HG02973 (cell line): ENCODE results near the gene UBE2E1.

Source experiments
- ATAC-seq: cut with Tn5 transposase; IDR thresholded peaks from one replicate; pipeline ENCODE4 v1.9.1; 2021; ENCODE audit warnings: moderate library complexity; ENCODE audit not compliant: unreplicated experiment

UBE2E1 gene

DNA sequence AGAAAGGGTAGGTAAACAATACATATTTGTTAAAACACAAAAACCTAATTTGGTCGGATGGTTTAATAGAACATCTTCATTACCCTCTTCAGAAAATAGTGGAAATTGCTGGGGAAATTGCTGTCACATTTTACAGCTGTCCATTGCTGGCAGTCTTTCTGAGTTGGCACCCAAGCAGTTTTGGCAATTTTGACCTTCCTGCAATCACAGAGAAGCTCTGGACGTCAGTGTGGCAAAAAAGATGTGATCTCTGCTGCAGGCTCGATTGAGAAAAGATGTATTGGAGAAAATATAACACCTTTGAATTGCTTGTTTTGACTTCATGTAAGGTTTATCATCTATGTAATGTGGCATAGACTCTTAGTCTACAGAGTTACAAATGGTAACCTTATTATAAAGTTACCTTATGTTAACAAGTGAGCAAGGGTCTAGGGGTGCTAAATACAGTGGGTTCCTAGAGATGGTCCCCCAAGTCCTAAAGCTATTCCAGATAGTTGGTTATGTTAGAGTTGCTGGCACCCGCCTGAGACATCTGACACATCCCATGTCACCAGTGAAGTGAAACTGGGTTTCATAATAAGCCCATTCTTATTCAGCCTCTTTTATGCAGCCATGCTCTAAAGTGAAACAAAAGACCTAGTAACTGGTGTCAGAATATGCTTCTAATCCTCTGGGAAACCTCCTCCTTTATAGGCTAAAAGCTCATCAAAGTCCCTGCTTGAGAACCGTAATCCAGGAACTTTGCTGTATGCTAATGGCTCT, 14.0 kb downstream of the UBE2E1 start:
- peak; percentile 60 for ATAC-seq

DNA sequence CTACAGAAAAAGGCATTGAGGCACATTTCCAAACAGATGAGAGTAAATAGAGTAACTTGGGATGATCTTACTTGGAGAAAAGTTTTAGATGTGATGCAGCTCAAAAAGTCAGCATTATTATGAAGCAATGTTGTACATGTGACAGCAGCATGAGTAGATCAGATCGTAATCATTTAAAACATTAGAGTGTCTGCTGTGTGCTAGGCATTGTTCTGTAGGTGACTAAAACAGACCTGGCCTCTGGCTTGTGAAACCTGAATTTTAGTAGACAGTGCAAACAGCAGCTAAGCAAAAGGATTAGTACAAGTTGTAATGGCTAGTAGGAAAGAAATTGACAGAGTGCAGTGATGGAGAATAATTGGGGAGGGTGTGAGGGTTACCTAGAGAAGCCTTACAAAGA, 15.1 kb downstream of the UBE2E1 start:
- ATAC-seq = no peak

DNA sequence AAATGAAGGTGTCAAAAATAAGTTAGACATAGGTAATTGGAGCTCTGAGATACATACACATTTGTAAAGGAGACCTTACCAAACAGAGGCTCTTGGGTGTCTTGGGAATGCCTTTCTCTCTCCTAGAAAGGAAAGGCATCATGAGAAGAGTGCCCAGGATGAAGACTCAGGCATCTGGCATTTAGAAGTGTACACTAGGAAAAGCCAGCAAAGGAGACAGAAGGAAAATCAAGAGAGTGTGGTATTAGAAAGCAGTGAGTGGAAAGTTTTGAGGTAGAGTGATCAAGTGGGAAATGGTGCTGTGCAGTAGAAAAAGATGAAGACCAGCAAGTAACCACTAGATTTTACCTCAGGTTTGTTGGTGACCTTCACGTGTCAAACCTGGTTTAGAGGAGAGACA, 16.1 kb downstream of the UBE2E1 start:
- no peak for ATAC-seq

DNA sequence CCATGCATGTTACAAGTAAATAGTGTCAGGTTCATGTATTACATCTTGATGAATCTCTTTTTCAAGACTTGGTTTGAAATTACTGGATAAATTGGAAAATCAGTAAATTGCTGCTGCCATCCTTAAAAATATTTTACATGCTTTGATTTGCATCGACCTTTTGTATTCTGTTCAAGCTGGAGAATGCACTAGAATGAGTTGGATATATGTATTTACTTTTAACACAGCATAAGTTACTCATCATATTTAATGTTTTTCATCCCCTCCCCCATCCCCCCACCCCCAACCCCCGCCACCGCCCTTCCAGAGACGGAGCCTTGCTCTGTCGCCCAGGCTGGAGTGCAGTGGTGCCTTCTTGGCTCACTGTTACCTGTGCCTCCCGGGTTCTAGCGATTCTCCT, 16.8 kb downstream of the UBE2E1 start:
- ATAC-seq = no peak

DNA sequence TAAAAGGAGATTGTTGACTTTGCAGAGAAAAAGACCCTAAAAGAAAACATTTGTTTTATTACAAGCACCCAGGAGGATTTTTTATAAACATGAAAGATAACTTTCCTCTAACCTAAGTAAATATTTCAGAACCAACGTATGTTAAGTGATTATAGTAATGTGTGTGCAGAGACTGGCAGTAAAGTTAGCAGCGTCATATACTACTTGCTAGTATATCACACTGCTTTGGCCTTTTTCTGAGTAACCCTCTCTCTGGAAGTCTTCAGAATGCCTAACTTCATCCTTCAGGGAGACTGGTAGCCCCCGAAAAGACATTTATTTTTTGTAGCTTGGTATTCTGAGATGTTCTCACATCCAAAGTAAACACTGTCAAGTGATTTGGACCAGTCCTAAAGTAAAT, 17.9 kb downstream of the UBE2E1 start:
- ATAC-seq = no peak

DNA sequence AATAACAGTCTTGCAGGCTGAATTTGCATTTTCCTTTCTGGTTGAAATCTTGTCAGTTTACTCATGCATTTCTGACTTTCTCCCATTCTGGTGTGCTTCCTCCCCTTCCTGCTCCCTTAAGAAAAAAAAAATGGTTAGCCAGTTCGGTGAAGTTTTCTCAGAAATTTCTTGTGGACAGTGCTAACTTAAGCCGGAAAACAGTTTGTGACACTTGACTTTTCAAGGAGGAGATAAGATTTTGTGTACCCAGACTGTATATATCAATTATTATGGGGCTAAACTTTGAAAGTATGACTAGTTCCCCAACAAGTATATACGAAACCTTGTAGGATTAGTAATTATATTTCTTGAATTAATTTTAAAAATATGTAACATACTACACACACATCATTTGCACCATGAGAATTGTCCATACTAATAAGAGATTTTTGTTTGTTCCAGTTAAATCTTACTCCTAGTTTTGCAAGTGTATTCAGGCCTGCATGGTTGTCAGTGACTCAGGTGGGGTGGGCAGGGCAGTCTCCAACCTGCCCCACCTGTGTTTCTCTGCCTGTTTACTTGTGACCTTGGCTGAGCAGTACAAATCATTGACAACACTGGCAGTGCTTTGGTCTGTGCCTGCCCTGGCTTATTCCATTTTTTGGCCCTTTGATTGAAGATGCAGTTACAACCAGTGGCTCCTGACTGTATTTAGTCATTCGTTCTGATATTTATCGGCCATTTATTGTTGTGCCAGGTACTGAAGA, 19.1 kb downstream of the UBE2E1 start:
- no peak for ATAC-seq

DNA sequence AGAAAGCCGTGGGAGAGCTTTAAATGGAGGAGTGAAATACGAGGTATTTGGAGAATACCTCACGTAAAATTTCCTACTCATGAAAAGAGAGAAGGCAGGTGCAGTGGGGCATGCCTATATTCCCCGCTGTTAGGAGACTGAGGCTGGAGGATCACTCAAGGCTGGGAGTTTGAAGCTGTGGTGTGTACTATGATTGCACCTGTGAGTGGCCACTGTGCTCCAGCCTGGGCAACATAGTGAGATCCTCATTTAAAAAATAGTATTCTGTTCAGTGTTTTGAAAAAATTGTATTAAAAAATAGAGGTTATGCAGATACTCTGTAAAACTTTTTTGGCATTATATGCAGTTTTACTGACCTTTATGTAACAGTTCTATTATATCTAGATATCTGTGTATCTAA, 20.0 kb downstream of the UBE2E1 start:
- no peak for ATAC-seq

DNA sequence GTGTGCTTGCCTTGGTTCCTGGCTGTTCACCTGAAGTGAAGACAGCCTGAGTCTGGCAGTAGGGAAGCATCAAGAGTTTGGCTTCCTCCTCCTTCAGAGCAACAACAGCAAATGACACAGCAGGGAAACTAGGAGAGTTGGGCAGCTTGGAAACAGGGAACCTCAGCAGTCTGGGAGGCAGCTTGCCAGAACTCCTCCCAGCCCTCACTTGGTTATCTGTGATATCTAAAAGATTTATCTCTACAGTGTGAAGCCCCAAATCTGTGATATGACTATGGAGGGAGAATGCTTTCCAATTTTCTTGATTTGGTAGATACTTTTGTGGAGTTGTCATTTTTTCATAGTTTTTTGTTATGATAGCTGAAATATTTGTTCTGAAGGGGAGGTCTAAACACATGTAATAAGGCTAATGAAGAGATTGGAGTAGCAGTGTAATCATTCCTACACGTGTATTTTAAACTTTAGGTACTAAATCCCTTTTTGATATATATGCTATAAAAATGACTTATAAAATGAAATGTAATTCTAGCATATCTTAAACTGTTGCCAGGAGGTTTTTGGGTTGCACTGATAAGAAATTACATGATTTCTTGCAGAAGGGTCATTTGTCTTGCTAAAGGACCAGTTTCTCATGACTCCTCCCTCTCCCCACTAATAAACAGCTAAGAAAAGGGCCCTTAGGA, 20.8 kb downstream of the UBE2E1 start:
- ATAC-seq = no peak

DNA sequence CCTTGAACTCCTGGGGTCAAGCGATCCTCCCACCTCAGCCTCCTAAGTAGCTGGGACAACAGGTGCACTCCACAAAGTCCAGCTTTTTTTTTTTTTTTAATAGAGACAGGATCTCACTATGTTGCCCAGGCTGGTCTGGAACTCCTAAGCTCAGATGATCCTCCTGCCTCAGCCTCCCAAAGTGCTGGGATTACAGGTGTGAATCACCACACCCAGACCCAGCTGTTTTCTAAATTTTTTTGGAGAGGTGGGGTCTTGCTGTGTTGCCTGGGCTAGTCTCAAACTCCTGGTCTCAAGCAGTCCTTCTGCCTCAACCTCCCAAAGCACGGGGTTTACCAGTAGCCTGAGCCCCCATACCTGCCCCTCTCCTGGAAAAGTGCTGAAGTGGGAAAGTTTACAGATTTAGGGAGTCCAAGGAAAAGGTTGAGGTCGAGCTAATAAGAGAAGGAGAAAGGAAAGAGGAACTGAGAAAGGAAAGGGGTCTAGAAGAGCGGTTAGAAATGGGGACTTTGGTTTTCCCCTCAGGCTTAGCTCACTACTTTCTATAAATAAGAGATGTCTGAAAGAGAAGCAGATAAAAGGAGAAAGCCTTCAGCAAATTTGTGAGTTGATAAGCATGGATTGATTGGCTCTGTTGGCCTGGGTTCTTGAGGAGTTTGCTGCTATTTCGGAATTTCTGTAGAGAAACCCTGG, 23.6 kb downstream of the UBE2E1 start:
- peak; percentile 60 for ATAC-seq

DNA sequence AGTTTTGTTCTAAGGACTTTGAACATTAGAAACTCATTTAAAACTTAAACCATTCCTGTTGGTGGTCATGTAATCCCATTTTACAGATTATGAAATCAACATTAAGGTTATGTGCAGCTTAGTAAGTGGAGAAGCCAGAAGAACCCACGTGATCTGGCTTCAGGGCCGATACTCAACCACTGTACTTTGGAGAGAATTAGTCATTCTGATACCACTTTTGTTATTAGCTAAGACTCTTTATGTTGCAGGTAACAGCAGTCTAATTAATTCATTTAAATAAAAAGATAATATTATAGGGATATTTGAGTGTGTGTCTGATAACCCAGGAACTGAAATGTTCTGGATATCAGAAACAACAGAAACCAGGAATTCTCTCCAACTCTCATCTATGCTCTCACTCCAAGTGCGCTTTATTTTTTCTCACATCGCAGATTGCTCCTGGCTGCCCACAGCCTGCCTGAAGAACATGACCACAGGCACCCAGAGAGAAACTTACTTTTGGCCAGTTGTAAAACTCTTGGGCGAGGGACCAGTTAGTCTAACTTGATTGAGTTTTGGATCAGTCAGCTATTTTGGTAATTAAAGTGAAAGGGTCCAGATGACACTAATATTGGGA, 25.2 kb downstream of the UBE2E1 start:
- peak; percentile 82 for ATAC-seq

DNA sequence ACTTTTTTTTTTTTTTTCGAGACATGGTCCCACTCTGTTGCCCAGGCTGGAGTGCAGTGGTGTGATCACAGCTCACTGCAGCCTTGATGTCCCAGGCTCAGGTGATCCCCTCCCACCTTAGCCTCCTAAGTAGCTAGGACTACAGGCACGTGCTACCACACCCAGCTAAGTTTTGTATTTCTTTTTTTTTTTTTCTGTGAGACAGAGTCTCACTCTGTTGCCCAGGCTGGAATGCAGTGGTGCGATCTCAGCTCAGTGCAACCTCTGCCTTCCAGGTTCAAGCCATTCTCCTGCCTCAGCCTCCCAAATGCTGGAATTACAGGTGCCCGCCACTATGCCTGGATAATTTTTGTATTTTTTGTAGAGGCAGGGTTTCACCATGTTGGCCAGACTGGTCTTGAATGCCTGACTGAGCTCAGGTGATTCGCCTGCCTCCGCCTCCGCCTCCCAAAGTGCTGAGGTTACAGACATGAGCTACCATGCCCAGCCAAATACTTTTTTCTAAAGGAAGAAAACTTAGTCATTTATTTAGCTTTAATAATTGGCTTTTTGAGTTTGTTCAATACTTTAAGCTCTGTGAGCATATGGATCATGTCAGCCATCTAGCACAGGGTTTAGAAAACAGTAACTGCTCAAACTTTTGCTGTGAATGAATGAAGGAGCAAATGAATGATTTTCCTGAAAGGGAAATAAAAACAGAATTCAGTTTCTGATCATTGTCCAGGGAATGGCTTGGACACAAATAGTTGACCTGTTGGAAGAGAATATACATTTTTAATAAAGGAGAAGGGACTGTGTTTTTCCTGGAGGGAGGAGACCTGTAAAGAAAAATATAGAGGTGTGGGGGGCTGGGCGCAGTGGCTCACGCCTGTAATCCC, 26.0 kb downstream of the UBE2E1 start:
- peak; percentile 3 for ATAC-seq

DNA sequence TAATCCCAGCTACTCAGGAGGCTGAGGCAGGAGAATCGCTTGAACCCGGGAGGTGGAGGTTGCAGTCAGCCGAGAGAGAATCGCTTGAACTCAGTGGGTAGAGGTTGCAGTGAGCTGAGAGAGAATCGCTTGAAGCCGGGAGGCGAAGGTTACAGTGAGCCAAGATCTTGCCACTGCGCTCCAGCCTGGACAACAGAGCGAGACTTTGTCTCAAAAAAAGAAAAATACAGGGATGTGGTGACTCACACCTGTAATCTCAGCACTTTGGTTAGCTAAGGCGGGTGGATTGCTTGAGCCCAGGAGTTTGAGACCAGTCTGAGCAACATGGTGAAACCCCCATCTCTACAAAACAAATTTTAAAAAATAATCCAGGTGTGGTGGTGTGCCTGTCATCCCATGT, 26.8 kb downstream of the UBE2E1 start:
- no peak for ATAC-seq

DNA sequence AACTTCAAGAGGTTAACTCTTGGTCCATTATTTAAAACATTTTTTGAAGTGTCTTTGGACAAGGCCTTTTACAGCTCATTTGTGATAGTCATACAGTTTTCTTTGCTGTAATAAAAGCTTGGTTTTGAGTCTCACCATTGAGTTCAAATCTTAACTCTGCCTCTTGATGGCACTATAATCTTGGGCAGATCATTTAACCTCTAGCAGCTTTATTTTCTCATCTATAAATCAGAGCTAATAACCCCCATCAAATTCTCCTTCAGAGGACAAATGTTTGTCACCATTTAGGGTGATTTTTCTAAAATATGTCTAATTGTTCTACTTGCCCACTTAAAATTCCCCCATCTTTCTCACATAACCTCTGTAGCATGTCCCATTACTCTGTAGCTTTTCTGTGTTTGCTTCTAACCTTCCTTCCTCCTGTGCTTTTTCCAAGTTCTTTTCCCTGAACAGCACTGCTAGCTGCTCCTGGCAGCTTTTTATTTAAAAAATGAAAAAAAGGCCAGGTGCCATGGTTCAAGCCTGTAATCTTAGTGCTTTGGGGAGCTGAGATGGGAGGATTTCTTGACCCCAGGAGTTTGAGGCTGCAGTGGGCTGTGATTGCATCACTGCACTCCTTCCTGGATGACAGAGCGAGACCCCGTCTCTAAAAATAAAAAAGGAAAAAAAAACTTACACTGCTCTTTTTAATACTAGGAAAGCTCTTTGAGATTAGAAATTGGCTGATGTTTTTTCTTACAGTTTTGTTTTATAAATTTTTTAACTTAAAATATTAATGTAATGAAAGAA, 28.5 kb downstream of the UBE2E1 start:
- ATAC-seq = no peak

DNA sequence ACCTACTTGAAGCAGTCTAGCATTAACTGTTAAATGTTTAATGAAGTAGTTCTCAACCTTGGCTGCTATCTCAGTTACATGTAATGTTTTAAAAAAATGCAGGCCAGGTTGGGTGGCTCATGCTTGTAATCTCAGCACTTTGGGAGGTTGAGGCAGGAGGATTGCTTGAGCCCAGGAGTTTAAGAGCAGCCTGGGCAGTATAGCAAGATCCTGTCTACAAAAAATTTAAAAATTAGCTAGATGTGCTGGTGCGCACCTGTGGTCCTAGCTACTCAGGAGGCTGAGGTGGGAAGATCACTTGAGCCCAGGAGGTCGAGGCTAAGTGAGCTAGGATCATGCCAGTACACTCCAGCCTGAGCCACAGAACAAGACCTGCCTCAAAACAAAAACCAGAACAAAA, 29.3 kb downstream of the UBE2E1 start:
- no peak for ATAC-seq

DNA sequence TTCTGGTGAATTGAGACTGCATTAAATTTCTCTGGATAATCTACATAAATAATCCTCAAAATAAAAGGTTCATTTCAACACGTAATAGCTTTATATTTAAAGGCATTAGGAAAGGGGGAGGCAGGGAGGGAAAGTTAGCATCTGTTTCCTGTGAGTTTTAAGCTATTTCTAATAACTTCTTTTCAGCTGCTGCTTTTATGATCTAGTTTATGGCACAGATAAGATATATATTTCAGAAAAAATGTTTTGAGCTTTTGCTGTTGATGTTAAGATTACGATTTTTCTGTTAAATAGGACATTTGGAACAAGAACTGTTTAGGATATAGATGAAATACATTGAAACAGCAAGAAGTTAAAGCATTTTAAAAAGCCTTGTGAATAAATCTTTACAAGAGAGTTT, 30.0 kb downstream of the UBE2E1 start:
- no peak for ATAC-seq

DNA sequence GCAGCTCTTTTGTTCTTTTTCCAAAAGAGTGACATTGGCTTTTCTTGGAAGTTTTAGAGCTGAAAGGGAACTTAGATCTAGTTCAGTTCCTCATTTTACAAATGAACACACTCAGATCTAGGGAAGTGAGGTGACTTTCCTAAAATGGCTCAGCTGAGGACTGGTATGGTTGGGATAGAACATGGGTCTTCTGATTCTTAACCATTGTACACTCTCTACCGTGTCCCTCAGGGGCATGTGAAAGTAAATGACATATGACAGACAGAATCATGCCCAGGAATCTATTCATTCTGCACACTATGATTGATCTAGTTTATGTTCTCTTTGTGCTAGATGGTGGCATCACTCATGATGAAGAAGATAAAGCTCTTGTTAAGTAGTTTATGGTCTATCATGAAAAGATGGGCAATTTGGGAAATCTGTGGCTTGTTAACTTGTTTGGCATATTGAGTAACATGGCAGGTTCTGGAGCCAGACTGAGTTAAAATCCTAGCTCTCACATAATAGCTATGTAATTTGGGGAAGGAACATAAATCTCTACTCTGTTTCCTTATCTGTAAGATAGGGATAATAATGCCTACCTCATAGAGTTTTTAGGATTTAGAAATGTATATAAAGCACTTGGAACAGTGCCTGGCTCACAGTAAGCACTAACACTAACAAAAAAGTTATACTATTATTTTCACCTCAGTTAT, 30.9 kb downstream of the UBE2E1 start:
- no peak for ATAC-seq

DNA sequence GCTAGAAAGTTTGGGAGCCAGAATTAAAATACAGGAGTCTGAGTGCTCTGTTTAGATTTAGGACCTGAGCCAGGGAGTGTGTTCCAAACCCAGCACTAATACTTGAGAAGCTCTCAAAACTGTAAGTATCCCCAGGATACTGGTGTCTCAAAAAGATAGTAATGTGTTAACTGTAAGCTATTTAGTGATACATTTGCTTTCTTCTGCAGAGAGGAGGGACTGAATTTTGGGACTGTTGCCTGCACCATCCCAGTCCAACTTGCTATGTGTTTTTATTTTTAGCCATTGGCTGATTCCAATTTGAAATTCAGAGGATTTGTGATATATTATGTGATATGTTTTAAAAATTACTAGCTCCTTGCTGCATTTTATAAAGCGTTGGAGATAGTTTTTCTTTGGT, 31.5 kb downstream of the UBE2E1 start:
- no peak for ATAC-seq

DNA sequence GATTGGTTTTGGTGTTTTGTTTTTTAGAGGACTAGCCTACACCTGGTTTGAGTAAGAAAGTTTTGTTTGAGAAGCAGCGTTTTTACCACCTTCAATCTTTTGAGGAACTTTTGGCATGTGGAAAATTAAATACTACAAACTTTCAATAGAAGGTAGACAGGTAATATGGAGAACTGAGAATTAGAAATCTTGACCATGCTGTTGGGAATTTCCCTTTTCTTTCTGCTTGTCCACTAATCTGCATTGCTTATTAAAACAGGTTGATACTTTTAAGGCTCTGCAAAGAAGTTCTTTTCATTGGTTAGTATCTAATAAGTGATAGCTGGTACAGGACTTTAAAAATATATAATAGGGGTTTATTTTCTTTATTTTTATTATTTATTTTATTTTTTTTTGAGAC, 31.9 kb downstream of the UBE2E1 start:
- ATAC-seq = no peak

DNA sequence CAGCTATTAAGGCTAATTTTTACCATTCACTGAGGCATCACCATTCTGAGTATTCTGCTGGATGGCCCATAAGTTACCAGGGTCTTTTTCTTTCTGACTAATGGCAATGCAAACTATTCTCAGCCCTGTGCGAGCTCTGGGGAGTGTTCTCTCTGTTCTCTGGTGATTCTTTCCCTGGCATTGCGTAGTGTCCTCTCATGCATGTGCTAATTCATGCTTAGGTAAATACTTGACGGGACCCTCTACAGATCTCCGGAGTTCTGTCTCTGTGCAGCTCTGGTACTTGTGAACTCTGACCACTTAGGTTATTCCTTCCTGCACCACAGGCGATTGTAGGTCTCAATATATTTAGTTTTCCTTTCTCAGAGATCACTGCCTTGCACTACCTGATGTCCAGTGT, 34.8 kb downstream of the UBE2E1 start:
- ATAC-seq = no peak
